HG03457 (cell line): ENCODE measurements around the gene TEC.
"Not testable (repeated sequence)": the region's sequence is repeated elsewhere in the genome, so short reads cannot be mapped to it uniquely, and the experiment has no call there.

Experiments
- ATAC-seq: cut with Tn5 transposase; IDR thresholded peaks from one replicate; pipeline ENCODE4 v1.9.1; 2021; ENCODE audit warnings: moderate number of reproducible peaks; ENCODE audit not compliant: unreplicated experiment

The TEC gene

GRCh38 chr4:48169636-48170035 lies 100.0 kb downstream of the TEC start:
- ATAC-seq = no peak

DNA sequence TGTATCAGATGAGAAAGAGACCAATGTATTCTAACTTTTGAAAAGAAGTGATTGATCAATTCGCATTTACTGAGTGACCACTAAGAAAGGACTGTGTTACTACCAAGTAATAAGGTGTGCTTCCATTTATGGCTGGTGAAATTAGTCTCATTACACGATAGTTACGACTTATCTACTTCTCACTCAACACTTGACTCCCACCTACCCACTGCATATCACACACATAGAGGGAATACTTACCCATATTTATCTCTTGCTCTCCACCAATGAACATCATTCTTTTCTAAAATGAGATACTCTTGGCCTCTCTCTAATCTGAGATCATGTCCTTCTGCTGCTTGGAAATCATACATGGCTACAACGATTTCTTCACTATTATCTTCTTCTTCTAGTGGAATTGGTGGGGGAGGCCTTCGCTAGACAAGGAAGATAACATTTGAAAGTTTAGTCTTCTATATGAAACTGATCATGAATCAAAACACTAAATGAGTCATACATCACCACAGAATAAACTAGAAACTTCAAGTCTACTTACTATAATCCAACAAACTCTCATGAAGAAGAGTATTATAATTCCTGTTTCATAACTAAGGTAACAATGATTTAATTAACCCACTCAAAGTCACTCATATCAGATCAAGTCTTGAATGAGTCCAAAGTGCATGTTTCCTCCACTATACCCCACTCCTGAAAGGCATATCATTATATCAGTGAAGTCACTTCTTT lies 101.9 kb downstream of the TEC start:
- ATAC-seq = no peak

GRCh38 chr4:48164561-48164960 lies 105.1 kb downstream of the TEC start:
- ATAC-seq = not testable (repeated sequence)

GRCh38 chr4:48163746-48164145 lies 105.9 kb downstream of the TEC start:
- no peak for ATAC-seq

DNA sequence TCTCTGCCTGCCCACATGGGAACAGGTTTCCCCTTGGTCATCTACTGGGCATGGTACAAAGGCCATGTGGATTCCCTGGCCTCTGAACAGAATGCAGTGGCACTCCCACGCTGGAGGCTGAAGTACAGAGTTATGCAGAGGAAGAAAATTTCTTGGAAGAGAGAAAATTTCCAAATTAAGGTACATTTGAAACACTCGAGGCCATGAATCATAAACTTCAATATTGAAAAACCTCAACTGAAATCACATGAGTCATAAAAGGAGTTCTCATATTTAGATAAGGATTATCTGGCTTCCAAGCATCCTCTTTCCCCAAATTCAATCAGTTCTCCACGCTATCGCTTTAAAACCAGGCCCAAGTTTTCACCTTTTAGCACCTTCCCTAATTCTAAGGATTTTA lies 107.5 kb downstream of the TEC start:
- ATAC-seq = no peak

DNA sequence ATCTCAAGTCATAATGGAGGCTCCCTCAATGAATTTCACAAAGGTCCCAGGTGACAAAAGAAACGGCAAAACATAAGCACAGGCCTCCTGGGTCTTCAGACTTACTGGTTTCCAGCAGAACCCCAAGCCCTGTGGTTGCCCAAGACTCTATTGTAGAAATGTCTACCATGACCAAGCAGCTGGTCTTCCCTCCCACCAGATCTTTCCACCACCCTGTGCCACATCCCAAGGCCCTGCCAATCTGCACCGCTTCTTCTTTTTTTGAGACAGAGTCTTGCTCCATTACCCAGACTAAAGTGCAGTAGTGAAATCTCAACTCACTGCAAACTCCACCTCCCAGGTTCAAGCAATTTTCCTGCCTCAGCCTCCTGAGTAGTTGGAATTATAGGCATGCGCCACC lies 112.4 kb downstream of the TEC start:
- ATAC-seq = no peak

- ATAC-seq = no peak
Observed at GRCh38 chr4:48156423-48156822, 113.2 kb downstream of the TEC start.

- ATAC-seq = peak; percentile 71
Observed at GRCh38 chr4:48153791-48154550, 115.7 kb downstream of the TEC start.

- no peak for ATAC-seq
Observed at GRCh38 chr4:48152259-48152658, 117.4 kb downstream of the TEC start.

DNA sequence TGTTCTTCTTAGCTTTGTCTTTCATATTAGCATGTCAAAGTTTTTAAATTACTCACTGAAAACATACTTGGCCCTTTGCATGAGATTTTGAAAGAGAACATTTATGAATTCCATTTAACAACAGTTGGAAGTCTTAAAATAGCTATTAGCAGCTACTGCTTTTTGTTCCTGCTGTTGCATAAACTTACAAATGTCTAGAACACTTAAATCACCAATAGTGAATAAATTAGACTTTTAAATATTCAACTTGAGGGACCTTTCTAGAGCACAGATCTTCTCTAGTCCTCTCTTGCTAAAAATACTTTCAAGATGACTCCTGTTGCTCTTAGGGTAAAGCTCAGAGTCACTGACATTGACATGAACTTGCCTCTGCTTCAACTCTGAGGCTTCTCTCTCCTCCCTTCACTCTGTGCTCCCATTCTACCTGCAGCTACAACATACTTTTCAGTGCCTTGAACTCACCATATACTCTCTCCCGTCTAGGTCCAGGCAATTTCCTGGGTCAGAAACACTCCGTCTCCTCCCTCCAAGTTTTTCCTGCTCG lies 119.7 kb downstream of the TEC start:
- ATAC-seq = no peak

DNA sequence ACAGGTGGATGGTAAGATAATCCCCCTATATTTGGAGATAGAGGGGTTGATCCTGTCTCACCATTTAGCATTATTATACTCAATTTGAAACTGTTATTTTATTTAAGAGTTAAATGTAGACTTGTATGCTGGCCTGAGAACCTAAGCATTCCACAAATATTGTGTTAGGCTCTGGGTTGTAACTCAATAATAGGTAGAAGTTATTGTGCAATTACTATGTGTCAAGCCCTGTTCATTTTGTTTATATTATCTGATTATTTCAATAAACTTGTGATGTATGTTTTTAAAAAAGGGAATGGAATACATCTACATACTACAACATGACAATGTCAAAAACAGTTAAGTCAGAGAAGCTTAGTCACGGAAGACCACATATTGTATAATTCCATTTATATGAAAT lies 122.0 kb downstream of the TEC start:
- ATAC-seq = no peak

DNA sequence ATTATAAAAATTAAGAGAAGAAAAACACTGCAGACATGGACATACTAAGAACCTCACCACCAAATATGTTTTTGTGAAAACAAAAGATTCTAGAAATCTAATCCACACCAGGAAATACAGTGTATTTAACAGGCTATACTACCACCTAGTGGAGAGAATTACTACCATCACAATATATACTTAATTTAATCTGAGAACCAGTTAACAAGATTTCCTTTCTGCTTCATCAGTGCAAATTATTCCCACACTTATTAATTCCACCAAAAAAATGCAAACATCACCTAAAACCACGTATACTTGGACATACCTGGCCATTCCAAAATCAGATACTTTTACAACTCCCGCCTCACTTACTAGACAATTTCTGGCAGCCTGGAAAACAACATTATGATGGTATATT lies 128.6 kb downstream of the TEC start:
- ATAC-seq = no peak

- ATAC-seq = no peak
Observed at GRCh38 chr4:48139691-48140090, 129.9 kb downstream of the TEC start.

DNA sequence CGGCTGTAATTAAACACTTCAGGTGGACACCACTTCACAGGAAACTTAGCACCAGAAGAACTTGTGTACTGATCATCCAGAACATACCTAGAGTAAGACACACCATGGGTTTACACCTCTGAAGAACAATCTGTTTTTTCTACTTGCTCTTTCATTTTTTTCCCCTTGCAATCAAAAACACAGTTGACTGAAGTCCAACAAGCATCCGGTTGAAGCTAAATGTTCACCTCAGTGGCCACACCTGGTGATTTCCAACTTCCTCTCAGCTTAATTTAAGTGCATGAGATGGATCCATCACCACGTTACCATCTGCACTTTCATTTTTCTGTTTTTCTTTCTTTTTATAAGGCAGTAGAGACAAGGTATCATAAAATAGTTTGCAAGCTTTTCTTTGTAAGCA lies 130.7 kb downstream of the TEC start:
- peak; percentile 68 for ATAC-seq

- ATAC-seq = no peak
Observed at GRCh38 chr4:48138511-48138910, 131.1 kb downstream of the TEC start.

GRCh38 chr4:48137846-48138245 lies 131.8 kb downstream of the TEC start:
- no peak for ATAC-seq

GRCh38 chr4:48134081-48134480 lies 135.6 kb downstream of the TEC start, which contains the start of gene TXK:
TSS of gene TXK (minus strand) at chr4:48134250. CDS start at chr4:48134170, 80 bp downstream.
- no peak for ATAC-seq

GRCh38 chr4:48133669-48134068 lies 136.0 kb downstream of the TEC start:
- no peak for ATAC-seq

DNA sequence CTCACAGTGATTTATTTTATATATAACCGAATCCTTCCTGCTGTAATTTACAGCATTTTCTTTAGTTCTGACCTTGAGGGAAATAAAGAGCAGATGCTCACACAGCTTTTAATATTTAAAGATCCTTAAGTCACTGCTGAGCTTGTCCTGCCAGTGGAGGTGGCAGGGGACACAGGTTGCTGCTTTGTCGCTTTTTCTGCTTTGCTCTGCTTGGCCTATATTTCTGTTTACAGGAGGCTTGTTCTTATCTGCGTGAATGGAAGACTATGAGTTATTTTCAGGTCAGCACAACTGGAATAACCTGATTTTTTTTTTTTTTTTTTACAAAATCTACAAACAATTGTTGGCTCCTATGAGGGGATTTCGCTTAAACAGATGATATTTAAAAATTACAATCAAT lies 137.9 kb downstream of the TEC start:
- ATAC-seq = no peak

GRCh38 chr4:48130100-48130499 lies 139.5 kb downstream of the TEC start:
- ATAC-seq = no peak

DNA sequence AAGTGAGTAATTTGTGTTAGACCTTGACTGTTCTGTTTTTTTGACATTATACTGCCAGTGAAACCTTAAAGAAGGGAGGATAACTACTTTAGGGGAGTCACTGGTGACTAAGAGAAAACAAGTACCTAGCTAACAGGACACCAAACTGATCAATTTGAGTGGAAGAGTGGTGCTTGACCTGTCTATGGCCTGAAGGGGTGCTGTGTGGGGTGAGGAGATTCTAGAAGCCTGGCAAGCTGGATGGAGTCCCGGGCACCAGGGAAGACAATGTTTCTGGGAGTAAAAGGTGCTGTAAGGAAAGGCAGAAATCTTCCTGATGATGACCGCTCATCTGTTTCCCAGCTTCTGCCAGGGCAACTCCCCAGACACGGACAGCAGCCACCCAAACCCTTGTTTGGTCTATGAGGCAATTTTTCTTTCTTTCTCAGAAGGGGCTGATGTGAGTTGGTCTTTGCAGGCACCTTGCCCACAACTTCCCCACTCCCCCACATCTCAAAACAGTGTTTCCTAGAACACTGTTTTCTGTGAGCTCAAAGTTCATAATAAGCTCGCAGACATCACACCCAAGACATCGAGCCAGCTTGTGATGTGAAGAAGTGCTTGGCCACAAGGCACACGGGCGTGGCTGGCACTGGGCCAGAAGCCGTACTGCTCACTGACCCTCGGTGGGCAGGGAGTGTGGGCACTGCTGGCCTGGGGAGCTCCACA lies 140.2 kb downstream of the TEC start:
- no peak for ATAC-seq
